Activated CD4-positive, alpha-beta T cell treated with anti-CD3 and anti-CD28 coated beads, Interleukin-2, amount 10 ng/mL, durations not matched to agents 7 days and 5 days (primary cell): Measurements from ENCODE around the gene ARHGEF11. TPM values are rescaled to one million over a fixed set of nuclear protein-coding genes. Genes with fewer than 3 reads are reported as not detected.

ENCODE experiments used
- CTCF ChIA-PET: fragments of 350-600 bp; sonication (Branson Sonifier 250); formaldehyde crosslinking; loops from one replicate; lab custom pipeline; 2021; ENCODE audit warnings: antibody characterized with exemption; lab: Charles Lee
- POLR2A ChIA-PET: fragments of 350-600 bp; sonication (Branson Sonifier 250); formaldehyde crosslinking; loops from one replicate; lab custom pipeline; 2021; ENCODE audit warnings: antibody characterized with exemption; lab: Charles Lee
- DNase-seq: peaks from one replicate; pipeline ENCODE4 v3.0.0-alpha.2; 2020
- H3K27ac Mint-ChIP-seq: one replicate; pipeline ENCODE4 v1.8.0; 2021; ENCODE audit warnings: mild to moderate bottlenecking, moderate library complexity, mixed read lengths
- H3K27me3 Mint-ChIP-seq: one replicate; pipeline ENCODE4 v1.8.0; 2021; ENCODE audit warnings: mixed read lengths
- H3K36me3 Mint-ChIP-seq: one replicate; pipeline ENCODE4 v1.8.0; 2021; ENCODE audit warnings: low read depth, mixed read lengths
- H3K4me1 Mint-ChIP-seq: one replicate; pipeline ENCODE4 v1.8.0; 2021; ENCODE audit warnings: mixed read lengths
- H3K4me3 Mint-ChIP-seq: one replicate; pipeline ENCODE4 v1.8.0; 2021; ENCODE audit warnings: mild to moderate bottlenecking, moderate library complexity, mixed read lengths
- H3K9me3 Mint-ChIP-seq: one replicate; pipeline ENCODE4 v1.8.0; 2021; ENCODE audit warnings: mixed read lengths
- total RNA-seq, 2 experiments: library from RNA; stranded (reverse); gene quantifications; one replicate each; pipeline ENCODE4 v1.2.3, GENCODE V29; 2021

Gene ARHGEF11
- total RNA-seq, 2 experiments from 2014 or later = 33.9 to 38.5 TPM

GRCh38 chr1:156899956-156900718, 145.4 kb downstream of the ARHGEF11 start:
- H3K4me3 Mint-ChIP-seq = no peak overlapping the region
- no peak for DNase-seq
- H3K36me3 Mint-ChIP-seq = no peaks in the 10 kb centered on the region
- H3K9me3 Mint-ChIP-seq = no peaks in the 10 kb centered on the region
- H3K27me3 Mint-ChIP-seq = peaks cover 14% of the 10 kb centered on the region
- H3K4me1 Mint-ChIP-seq = peaks cover 13% of the 10 kb centered on the region
- ChIA-PET POLR2A (no interaction called here), CTCF (interaction anchor here (0.5 to 2.6 kb wide), 5 partner anchors 11 to 463 kb away, joined by 3 to 6 read pairs (median 3); no protein-coding TSS in a partner anchor)
- H3K27ac Mint-ChIP-seq = peak overlapping the region; percentile 44

- Mint-ChIP-seq H3K4me3 (no peak overlapping the region), H3K36me3 (no peaks in the 10 kb centered on the region), H3K27ac (no peak overlapping the region), H3K9me3 (no peaks in the 10 kb centered on the region), H3K27me3 (peaks cover 21% of the 10 kb centered on the region), H3K4me1 (peaks cover 14% of the 10 kb centered on the region)
- ChIA-PET CTCF (interaction anchor here (0.7 to 2.1 kb wide), 8 partner anchors 9 to 288 kb away, joined by 3 to 10 read pairs (median 4); no protein-coding TSS in a partner anchor), POLR2A (no interaction called here)
- DNase-seq = no peak
These were observed 146.4 kb downstream of the ARHGEF11 start for GRCh38 chr1:156898971-156899664.

DNA sequence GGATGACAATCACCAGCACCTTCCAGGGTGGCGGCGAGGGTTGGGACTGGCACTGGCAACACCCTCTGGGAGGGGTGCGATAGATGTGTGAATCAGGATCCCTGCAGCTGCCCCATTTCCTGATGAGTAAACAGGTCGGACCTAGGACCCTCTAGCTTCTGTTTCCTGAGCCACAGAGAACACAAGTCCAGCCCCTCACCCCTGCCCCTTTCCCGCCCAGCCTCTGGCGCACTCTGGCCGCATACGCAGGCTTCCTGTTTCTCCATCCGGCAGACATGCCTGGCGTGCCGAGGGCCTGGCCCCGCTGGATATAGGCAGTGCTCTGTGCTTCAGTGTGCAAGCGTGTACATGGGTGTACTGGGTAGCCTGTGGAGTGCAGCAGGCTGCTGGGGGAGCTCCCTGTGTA, 147.4 kb downstream of the ARHGEF11 start:
- no peak overlapping the region for H3K4me3 Mint-ChIP-seq
- no peak for DNase-seq
- no peak overlapping the region for H3K27ac Mint-ChIP-seq
- H3K36me3 Mint-ChIP-seq = no peaks in the 10 kb centered on the region
- peaks cover 27% of the 10 kb centered on the region for H3K27me3 Mint-ChIP-seq
- ChIA-PET CTCF (interaction anchor here (1.2 to 2.1 kb wide), 4 partner anchors 13 to 36 kb away, joined by 3 to 10 read pairs (median 4); no protein-coding TSS in a partner anchor), POLR2A (no interaction called here)
- peaks cover 18% of the 10 kb centered on the region for H3K4me1 Mint-ChIP-seq
- no peaks in the 10 kb centered on the region for H3K9me3 Mint-ChIP-seq

- DNase-seq = no peak
- Mint-ChIP-seq H3K36me3 (no peaks in the 10 kb centered on the region), H3K4me3 (no peak overlapping the region), H3K4me1 (peaks cover 27% of the 10 kb centered on the region), H3K27ac (no peak overlapping the region), H3K27me3 (peaks cover 33% of the 10 kb centered on the region), H3K9me3 (no peaks in the 10 kb centered on the region)
- ChIA-PET CTCF (interaction anchor here (1.2 to 2.1 kb wide), 4 partner anchors 13 to 35 kb away, joined by 3 to 10 read pairs (median 4); no protein-coding TSS in a partner anchor), POLR2A (no interaction called here)
These were observed 148.3 kb downstream of the ARHGEF11 start for GRCh38 chr1:156897078-156897825.

DNA sequence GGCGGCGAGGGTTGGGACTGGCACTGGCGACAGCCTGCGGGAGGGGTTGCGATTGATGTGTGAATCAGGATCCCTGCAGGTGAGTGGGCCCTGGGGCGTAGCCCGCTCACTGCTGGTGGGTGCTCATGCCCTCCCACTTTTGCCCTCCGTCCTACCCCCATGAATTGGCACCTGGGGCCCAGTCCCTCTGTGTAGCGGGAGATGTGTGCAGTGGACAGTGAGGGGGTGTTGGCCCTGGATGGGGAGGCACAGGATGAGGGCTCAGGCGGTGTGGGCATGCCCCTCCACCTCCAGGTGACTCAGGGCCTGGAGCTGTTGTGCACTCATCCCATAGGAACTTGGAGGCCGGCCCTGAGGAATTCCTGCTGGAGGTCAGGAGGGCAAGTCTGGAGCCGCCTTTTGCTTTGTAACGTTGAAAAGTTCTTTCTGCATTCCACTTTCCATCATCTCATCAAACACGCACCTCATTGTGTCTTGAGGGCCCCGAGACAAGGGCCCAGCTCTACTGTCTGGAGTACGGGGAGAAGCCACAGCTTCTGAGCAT, 149.0 kb downstream of the ARHGEF11 start:
- no peak overlapping the region for H3K27ac Mint-ChIP-seq
- H3K9me3 Mint-ChIP-seq = no peaks in the 10 kb centered on the region
- DNase-seq = no peak
- no peaks in the 10 kb centered on the region for H3K36me3 Mint-ChIP-seq
- H3K4me3 Mint-ChIP-seq = no peak overlapping the region
- CTCF ChIA-PET = no interaction called here
- H3K27me3 Mint-ChIP-seq = peaks cover 39% of the 10 kb centered on the region
- peaks cover 33% of the 10 kb centered on the region for H3K4me1 Mint-ChIP-seq
- POLR2A ChIA-PET = no interaction called here

DNA sequence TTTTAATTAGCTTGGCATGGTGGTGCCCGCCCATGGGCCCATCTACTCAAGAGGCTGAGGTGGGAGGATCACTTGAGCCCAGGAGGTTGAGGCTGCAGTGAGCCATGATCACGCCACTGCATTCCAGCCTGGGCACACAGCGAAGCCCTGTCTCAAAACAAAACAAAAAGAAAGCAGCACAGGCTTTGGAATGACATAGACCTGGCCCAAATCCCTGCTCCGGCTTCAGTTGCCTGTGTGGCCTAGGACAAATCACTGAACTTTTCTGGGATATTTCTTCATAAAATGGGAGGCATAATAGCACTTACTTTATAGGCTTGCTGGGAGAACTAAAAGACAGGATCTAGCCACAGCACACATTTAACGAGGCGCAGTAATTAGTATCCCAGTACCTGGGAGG, 149.6 kb downstream of the ARHGEF11 start:
- POLR2A ChIA-PET = no interaction called here

GRCh38 chr1:156895455-156895812, 150.1 kb downstream of the ARHGEF11 start:
- Mint-ChIP-seq H3K27ac (no peak overlapping the region), H3K27me3 (peaks cover 46% of the 10 kb centered on the region), H3K9me3 (no peaks in the 10 kb centered on the region), H3K4me1 (peaks cover 34% of the 10 kb centered on the region), H3K4me3 (no peak overlapping the region), H3K36me3 (no peaks in the 10 kb centered on the region)
- no peak for DNase-seq
- ChIA-PET POLR2A (no interaction called here), CTCF (no interaction called here)

More for the DNA sequence above, 149.6 kb downstream of the ARHGEF11 start:
- H3K4me3 Mint-ChIP-seq = no peak overlapping the region
- H3K9me3 Mint-ChIP-seq = no peaks in the 10 kb centered on the region
- CTCF ChIA-PET = no interaction called here
- H3K27me3 Mint-ChIP-seq = peaks cover 43% of the 10 kb centered on the region
- no peaks in the 10 kb centered on the region for H3K36me3 Mint-ChIP-seq
- no peak for DNase-seq
- peaks cover 34% of the 10 kb centered on the region for H3K4me1 Mint-ChIP-seq
- H3K27ac Mint-ChIP-seq = no peak overlapping the region

DNA sequence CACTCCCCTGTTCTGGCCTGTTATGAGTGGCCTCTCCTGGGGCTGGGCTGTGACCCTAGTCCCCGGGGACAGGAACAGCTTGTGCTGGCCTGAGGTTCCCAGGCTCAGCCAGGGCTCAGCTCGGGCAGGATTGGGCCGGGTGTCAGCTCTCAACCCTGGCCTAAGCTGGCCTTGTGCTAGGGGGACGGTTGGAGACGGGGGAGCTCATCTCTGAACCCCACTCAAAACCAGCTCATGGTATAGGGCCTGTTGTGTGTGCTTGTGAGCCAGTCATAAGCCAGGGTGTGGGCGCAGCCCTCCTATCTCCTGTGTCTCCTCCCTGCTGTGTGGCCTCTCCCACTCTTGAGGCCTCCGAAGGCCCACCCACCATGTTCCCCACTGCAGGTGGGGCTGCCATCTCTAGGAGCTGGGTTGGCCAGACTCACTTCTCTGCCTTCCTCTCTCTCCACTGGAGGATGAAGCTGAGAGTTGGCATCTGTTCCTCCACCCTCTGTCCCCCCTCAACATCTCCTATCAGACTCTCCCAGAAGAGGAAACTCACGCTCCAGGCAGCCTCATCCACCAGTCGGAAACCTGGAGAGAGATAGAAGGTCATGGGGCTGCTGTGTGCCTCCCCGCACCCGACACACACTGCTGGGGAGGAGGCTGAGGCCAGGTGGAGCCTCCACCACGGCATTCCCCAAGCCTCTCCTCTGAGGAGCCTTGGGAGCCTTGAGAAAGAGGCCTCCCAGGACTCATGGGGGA, 150.7 kb downstream of the ARHGEF11 start:
- ChIA-PET POLR2A (no interaction called here), CTCF (interaction anchor here (0.5 to 1.9 kb wide), 6 partner anchors 11 to 197 kb away, joined by 3 to 5 read pairs (median 4); no protein-coding TSS in a partner anchor)
- peaks cover 37% of the 10 kb centered on the region for H3K4me1 Mint-ChIP-seq
- no peak overlapping the region for H3K4me3 Mint-ChIP-seq
- H3K27me3 Mint-ChIP-seq = peaks cover 50% of the 10 kb centered on the region
- no peak overlapping the region for H3K27ac Mint-ChIP-seq
- no peak for DNase-seq
- H3K36me3 Mint-ChIP-seq = no peaks in the 10 kb centered on the region
- no peaks in the 10 kb centered on the region for H3K9me3 Mint-ChIP-seq

GRCh38 chr1:156894001-156894400, 151.5 kb downstream of the ARHGEF11 start:
- H3K4me3 Mint-ChIP-seq = no peak overlapping the region
- H3K9me3 Mint-ChIP-seq = no peaks in the 10 kb centered on the region
- H3K36me3 Mint-ChIP-seq = no peaks in the 10 kb centered on the region
- no peak overlapping the region for H3K27ac Mint-ChIP-seq
- peaks cover 37% of the 10 kb centered on the region for H3K4me1 Mint-ChIP-seq
- no peak for DNase-seq
- CTCF ChIA-PET = interaction anchor here (1.4 to 1.9 kb wide), 4 partner anchors 10 to 168 kb away, joined by 4 to 5 read pairs (median 4); no protein-coding TSS in a partner anchor
- POLR2A ChIA-PET = no interaction called here
- peaks cover 52% of the 10 kb centered on the region for H3K27me3 Mint-ChIP-seq

GRCh38 chr1:156893048-156893953, 152.2 kb downstream of the ARHGEF11 start, which contains the start of gene PEAR1:
Gene PEAR1, plus strand, starts transcription at chr1:156893718. Its CDS starts 10,209 bp downstream, at chr1:156903927.
- Mint-ChIP-seq H3K9me3 (no peaks in the 10 kb centered on the region), H3K27ac (peak within 1 kb of the TSS; percentile 65), H3K27me3 (peaks cover 50% of the 10 kb centered on the region), H3K36me3 (no peaks in the 10 kb centered on the region), H3K4me1 (peaks cover 32% of the 10 kb centered on the region), H3K4me3 (peak within 1 kb of the TSS; percentile 63)
- POLR2A ChIA-PET = no interaction called here
- CTCF ChIA-PET = interaction anchor here (0.6 to 5.3 kb wide), 14 partner anchors 9 to 385 kb away, joined by 3 to 31 read pairs (median 4); partner anchors contain the start of genes NTRK1 and PRCC
- no peak for DNase-seq
